ENCODE results near the gene RASSF5. TPM values are rescaled to one million over a fixed set of nuclear protein-coding genes. Genes with fewer than 3 reads are reported as not detected.

The RASSF5 gene
- polyA plus RNA-seq, 1 of the 3 experiments (the other 2 are of a cell fraction), result 2.2 TPM

- Histone ChIP-seq H3K9ac (peak overlapping the region; percentile 83; the same call in 1 of the 2 replicates), H3K27ac (ENCODE audit: low read depth in 2 of 2, low read length in 1 of 2) (peak overlapping the region in 1 of 2 experiments; percentile 26; a peak in 2 of 4 replicates), H3K36me3 (replicated peaks in 1 of 2; ENCODE audit: control insufficient read depth in 1 of 2, insufficient read depth in 2 of 2, low read length in 1 of 2) (peaks cover 0 to 30% of the 10 kb centered on the region in 2 experiments), H2AFZ (ENCODE audit: low read depth) (no peak overlapping the region), H3K4me1 (ENCODE audit: control insufficient read depth in 1 of 2, insufficient read depth in 2 of 2, low read depth in 1 of 2, low read length in 1 of 2) (peaks cover 18 to 22% of the 10 kb centered on the region in 2 experiments; a peak in 3 of 4 replicates), H3K4me3 (ENCODE audit: low read depth in 2 of 2, low read length in 1 of 2) (no peak overlapping the region), H3K9me3 (no peaks in the 10 kb centered on the region), H3K4me2 (peak overlapping the region; percentile 85; the same call in 1 of the 2 replicates), H3K79me2 (ENCODE audit: insufficient read depth) (peaks cover 60% of the 10 kb centered on the region), H4K20me1 (ENCODE audit: insufficient read depth) (no peaks in the 10 kb centered on the region; the same call in 1 of the 2 replicates), H3K27me3 (ENCODE audit: insufficient read depth) (no peaks in the 10 kb centered on the region), H3F3A (replicated peaks; ENCODE audit: insufficient read depth) (peaks cover 27% of the 10 kb centered on the region), H3K9me2 (no peaks in the 10 kb centered on the region)
- TF ChIP-seq MXI1 (IDR thresholded peaks at IDR 0.05; ENCODE audit: low read depth, low read length) (no peak), GATA2 (CRISPR knock-in tag; IDR thresholded peaks at IDR 0.05) (no peak), NFIC (IDR thresholded peaks at IDR 0.05; ENCODE audit: borderline replicate concordance) (no peak), TAF1 (IDR thresholded peaks at IDR 0.05; ENCODE audit: borderline replicate concordance, low read depth, low read length) (no peak), CHD2 (IDR thresholded peaks at IDR 0.05; ENCODE audit: low read length, partially characterized antibody) (no peak), EZH2phosphoT487 (IDR thresholded peaks at IDR 0.05; ENCODE audit: borderline replicate concordance, low read depth) (no peak), TEAD4 (IDR thresholded peaks at IDR 0.05; ENCODE audit: borderline replicate concordance, insufficient read depth) (no peak), YY1 (IDR thresholded peaks at IDR 0.05; ENCODE audit: low read depth) (no peak), JUND (IDR thresholded peaks at IDR 0.05) (no peak), ZBTB33 (IDR thresholded peaks at IDR 0.05; ENCODE audit: borderline replicate concordance, low read depth) (no peak), RCOR1 (IDR thresholded peaks at IDR 0.05; ENCODE audit: low read length) (no peak), ELF1 (IDR thresholded peaks at IDR 0.05) (no peak), REST (IDR thresholded peaks at IDR 0.05; ENCODE audit: low read depth, low read length) (no peak), MEF2A (IDR thresholded peaks at IDR 0.05; ENCODE audit: borderline replicate concordance, low read depth) (no peak), FOXM1 (IDR thresholded peaks at IDR 0.05; ENCODE audit: low read depth) (no peak), RAD21 (IDR thresholded peaks at IDR 0.05; ENCODE audit: low read length) (no peak), EP300 (IDR thresholded peaks at IDR 0.05; ENCODE audit: borderline replicate concordance in 1 of 2, low read depth in 1 of 2, low read length in 1 of 2) (no peak), FOXJ3 (CRISPR knock-in tag; IDR thresholded peaks at IDR 0.05) (no peak), SMC3 (IDR thresholded peaks at IDR 0.05; ENCODE audit: low read depth, low read length) (no peak), RXRA (IDR thresholded peaks at IDR 0.05; ENCODE audit: borderline replicate concordance, low read depth) (no peak)
- no peak for DNase-seq
- ChIA-PET POLR2A (no interaction called here), CTCF (interaction anchor here (0.6 to 17.3 kb wide), 3 partner anchors 12 to 86 kb away, joined by 3 to 450 read pairs (median 4); no protein-coding TSS in a partner anchor)
Observed at GRCh38 chr1:206637605-206638004, 130.3 kb downstream of the RASSF5 start.

Small RNAs within 50 kb of the gene (small RNA-seq; reads per million reads assigned to genes)
- 0 reads per million in 7 experiments for gene MIR6769B

Other genes starting within 250 kb of the RASSF5 start
- gene IKBKE, start 37.1 kb upstream of the RASSF5 start, polyA plus RNA-seq (2012; rRNA removed), result 14.2 and 14.5 TPM in 2 replicates
- gene EIF2D, start 104.9 kb downstream of the RASSF5 start, polyA plus RNA-seq (2012; rRNA removed), result 59.5 and 83.2 TPM in 2 replicates
- 3.6 and 5.8 TPM in 2 replicates for gene DYRK3, start 128.0 kb downstream of the RASSF5 start, polyA plus RNA-seq (2012; rRNA removed)
- 45.9 and 46.8 TPM in 2 replicates for gene MAPKAPK2, start 177.4 kb downstream of the RASSF5 start, polyA plus RNA-seq (2012; rRNA removed)